SK-N-SH treated with all-trans-retinoic acid at 6 μM for 48 hours (cell line): ENCODE measurements around the gene NINJ2.

Experiments used
- ATAC-seq: fragments of 200-7000 bp; cut with Tn5 transposase; 3 replicates; pipeline ENCODE4 v1.9.1; 2020; ENCODE audit warnings: mild to moderate bottlenecking, moderate library complexity
- ARNTL ChIP-seq: fragments of 450-650 bp; formaldehyde crosslinking; IDR thresholded peaks from 2 replicates; pipeline ENCODE4 v1.5.0; 2020; ENCODE audit warnings: low read depth, mild to moderate bottlenecking, moderate library complexity, borderline replicate concordance
- CREB5 ChIP-seq: fragments of 250-450 bp; sonication (Bioruptor Pico); IDR thresholded peaks from 2 replicates; pipeline ENCODE4 v1.5.1; 2020; ENCODE audit warnings: low read depth, mild to moderate bottlenecking, moderate library complexity
- CSDC2 ChIP-seq: fragments of 250-450 bp; sonication (Bioruptor Pico); IDR thresholded peaks from 2 replicates; pipeline ENCODE4 v1.5.0; 2020; ENCODE audit warnings: mild to moderate bottlenecking, moderate library complexity
- CSRNP3 ChIP-seq: fragments of 250-450 bp; sonication (Bioruptor Pico); IDR thresholded peaks from 2 replicates; pipeline ENCODE4 v1.5.1; 2021; ENCODE audit warnings: mild to moderate bottlenecking, moderate library complexity
- ESRRG ChIP-seq: fragments of 250-450 bp; sonication (Bioruptor Pico); IDR thresholded peaks from 2 replicates; pipeline ENCODE4 v1.6.1; 2021; ENCODE audit warnings: mild to moderate bottlenecking
- GLIS3 ChIP-seq: fragments of 250-450 bp; sonication (Bioruptor Pico); IDR thresholded peaks from 2 replicates; pipeline ENCODE4 v1.5.0; 2020; ENCODE audit warnings: mild to moderate bottlenecking, moderate library complexity
- ISL1 ChIP-seq: fragments of 250-450 bp; sonication (Bioruptor Pico); IDR thresholded peaks from 2 replicates; pipeline ENCODE4 v2.1.2; 2022; ENCODE audit warnings: mild to moderate bottlenecking, moderate library complexity
- OSR1 ChIP-seq: fragments of 250-450 bp; sonication (Bioruptor Pico); IDR thresholded peaks from 2 replicates; pipeline ENCODE4 v1.8.0; 2022; ENCODE audit warnings: moderate library complexity, mild to moderate bottlenecking, inconsistent platforms
- POU6F1 ChIP-seq: fragments of 250-450 bp; sonication (Bioruptor Pico); IDR thresholded peaks from 2 replicates; pipeline ENCODE4 v1.8.0; 2021; ENCODE audit warnings: low read depth, mild to moderate bottlenecking, moderate library complexity, borderline replicate concordance
- PPARA ChIP-seq: fragments of 250-450 bp; sonication (Bioruptor Pico); IDR thresholded peaks from 2 replicates; pipeline ENCODE4 v1.5.0; 2020; ENCODE audit warnings: mild to moderate bottlenecking, borderline replicate concordance
- RARB ChIP-seq: fragments of 250-450 bp; sonication (Bioruptor Pico); IDR thresholded peaks from 2 replicates; pipeline ENCODE4 v1.8.0; 2021; ENCODE audit warnings: mild to moderate bottlenecking, moderate library complexity
- TCF4 ChIP-seq: fragments of 250-450 bp; sonication (Bioruptor Pico); IDR thresholded peaks from 2 replicates; pipeline ENCODE4 v1.8.0; 2021; ENCODE audit warnings: mild to moderate bottlenecking, moderate library complexity, borderline replicate concordance
- TOX ChIP-seq: fragments of 250-450 bp; sonication (Bioruptor Pico); IDR thresholded peaks from 2 replicates; pipeline ENCODE4 v1.8.0; 2021; ENCODE audit warnings: mild to moderate bottlenecking, moderate library complexity, borderline replicate concordance
- TSHZ2 ChIP-seq: fragments of 250-450 bp; sonication (Bioruptor Pico); IDR thresholded peaks from 2 replicates; pipeline ENCODE4 v1.5.0; 2020; ENCODE audit warnings: mild to moderate bottlenecking, moderate library complexity
- ZC3H10 ChIP-seq: fragments of 250-450 bp; sonication (Bioruptor Pico); IDR thresholded peaks from 2 replicates; pipeline ENCODE4 v1.5.1; 2021; ENCODE audit warnings: mild to moderate bottlenecking, moderate library complexity
- ZFP3 ChIP-seq: fragments of 250-450 bp; sonication (Bioruptor Pico); IDR thresholded peaks from 2 replicates; pipeline ENCODE4 v1.5.0; 2020; ENCODE audit warnings: mild to moderate bottlenecking, moderate library complexity
- ZFP30 ChIP-seq: fragments of 450-650 bp; formaldehyde crosslinking; IDR thresholded peaks from 2 replicates; pipeline ENCODE4 v1.5.0; 2022; ENCODE audit warnings: mild to moderate bottlenecking, moderate library complexity
- ZNF70 ChIP-seq: fragments of 450-650 bp; formaldehyde crosslinking; IDR thresholded peaks from 2 replicates; pipeline ENCODE4 v1.5.0; 2020; ENCODE audit warnings: mild to moderate bottlenecking, moderate library complexity
- ZNF8 ChIP-seq: fragments of 450-650 bp; formaldehyde crosslinking; IDR thresholded peaks from 2 replicates; pipeline ENCODE4 v1.5.0; 2020; ENCODE audit warnings: mild to moderate bottlenecking, moderate library complexity

The NINJ2 gene

GRCh38 chr12:693934-694533 is 30.8 kb upstream of the NINJ2 start (continued):
- TF ChIP-seq TSHZ2 (CRISPR knock-in tag) (no peak), ZNF70 (CRISPR knock-in tag) (no peak), ZFP3 (CRISPR knock-in tag) (no peak), POU6F1 (CRISPR knock-in tag) (no peak), ZC3H10 (CRISPR knock-in tag) (no peak), ZNF8 (CRISPR knock-in tag) (no peak)

- ATAC-seq: no peak
- no peak for TF ChIP-seq ZFP3 (CRISPR knock-in tag)
- no peak for TF ChIP-seq CSDC2 (CRISPR knock-in tag)
- TF ChIP-seq CREB5 (CRISPR knock-in tag): no peak
Measured at GRCh38 chr12:692274-692673, 29.0 kb upstream of the NINJ2 start.

GRCh38 chr12:690466-690865 is 27.2 kb upstream of the NINJ2 start:
- TF ChIP-seq CSDC2 (CRISPR knock-in tag) (no peak), OSR1 (no peak)
- no peak for ATAC-seq

GRCh38 chr12:685388-685787 is 22.1 kb upstream of the NINJ2 start:
- ATAC-seq: no peak; the same call in 1 of the 3 replicates
- TF ChIP-seq ESRRG (no peak), ZFP3 (CRISPR knock-in tag) (no peak), ARNTL (CRISPR knock-in tag) (no peak), ZFP30 (CRISPR knock-in tag) (no peak), RARB (no peak), PPARA (CRISPR knock-in tag) (no peak), ZNF70 (CRISPR knock-in tag) (no peak), GLIS3 (CRISPR knock-in tag) (no peak), ZNF8 (CRISPR knock-in tag) (no peak), ISL1 (CRISPR knock-in tag) (no peak), ZC3H10 (CRISPR knock-in tag) (no peak), CREB5 (CRISPR knock-in tag) (no peak), CSRNP3 (CRISPR knock-in tag) (no peak), CSDC2 (CRISPR knock-in tag) (no peak), TOX (CRISPR knock-in tag) (no peak), TCF4 (no peak)
